HUES48 (cell line): ENCODE data around the gene SMNDC1.
"Not testable (repeated sequence)": the region's sequence is repeated elsewhere in the genome, so short reads cannot be mapped to it uniquely, and the experiment has no call there.

Experiments used
- H3K27ac ChIP-seq: one replicate; pipeline ENCODE4 v1.7.0; 2013; ENCODE audit warnings: low read depth, low read length, inconsistent platforms
- H3K27me3 ChIP-seq: 2 replicates; pipeline ENCODE4 v1.6.1; 2013; ENCODE audit warnings: mild to moderate bottlenecking, low read length; ENCODE audit not compliant: control insufficient read depth, insufficient read depth
- H3K36me3 ChIP-seq: 2 replicates; pipeline ENCODE4 v1.6.1; 2013; ENCODE audit warnings: low read length; ENCODE audit not compliant: control insufficient read depth, insufficient read depth
- H3K4me1 ChIP-seq: 2 replicates; pipeline ENCODE4 v1.6.1; 2013; ENCODE audit warnings: mild to moderate bottlenecking, low read length; ENCODE audit not compliant: control insufficient read depth, insufficient read depth
- H3K4me3 ChIP-seq: 2 replicates; pipeline ENCODE4 v1.5.1; 2013; ENCODE audit warnings: mild to moderate bottlenecking, low read depth, low read length
- H3K9ac ChIP-seq: 2 replicates; pipeline ENCODE4 v1.6.1; 2013; ENCODE audit warnings: mild to moderate bottlenecking, low read depth, low read length, moderate library complexity
- H3K9me3 ChIP-seq: 2 replicates; pipeline ENCODE4 v1.6.1; 2013; ENCODE audit warnings: low read length; ENCODE audit not compliant: control insufficient read depth, insufficient read depth

SMNDC1 gene

DNA sequence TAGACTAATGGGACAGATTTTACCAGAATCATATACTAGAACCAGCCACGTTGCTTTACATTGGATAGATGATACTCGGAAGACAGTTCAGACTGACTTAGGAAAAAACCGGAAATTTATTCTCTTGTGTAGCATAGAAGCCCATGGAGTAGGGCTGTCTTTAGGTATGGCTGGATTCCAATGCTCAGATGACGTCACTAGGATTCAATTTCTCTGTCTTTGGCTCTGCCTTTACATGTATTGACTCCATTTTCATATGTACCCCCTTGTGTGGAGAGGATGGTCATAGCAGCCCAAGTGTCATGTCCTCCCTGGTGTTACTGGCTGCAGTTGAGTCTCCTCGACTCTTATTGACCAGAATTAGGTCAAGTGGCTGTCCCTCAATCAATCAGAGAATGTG, 39.2 kb upstream of the SMNDC1 start:
- no peaks in the 10 kb centered on the region for H3K36me3 ChIP-seq
- no peaks in the 10 kb centered on the region for H3K27me3 ChIP-seq
- H3K9ac ChIP-seq, result no peak overlapping the region
- H3K27ac ChIP-seq, result no peak overlapping the region
- no peaks in the 10 kb centered on the region for H3K9me3 ChIP-seq
- 0 out of 2 replicates have a peak, but pooled peaks cover 4% of the 10 kb centered on the region for H3K4me1 ChIP-seq
- H3K4me3 ChIP-seq, result no peak overlapping the region

DNA sequence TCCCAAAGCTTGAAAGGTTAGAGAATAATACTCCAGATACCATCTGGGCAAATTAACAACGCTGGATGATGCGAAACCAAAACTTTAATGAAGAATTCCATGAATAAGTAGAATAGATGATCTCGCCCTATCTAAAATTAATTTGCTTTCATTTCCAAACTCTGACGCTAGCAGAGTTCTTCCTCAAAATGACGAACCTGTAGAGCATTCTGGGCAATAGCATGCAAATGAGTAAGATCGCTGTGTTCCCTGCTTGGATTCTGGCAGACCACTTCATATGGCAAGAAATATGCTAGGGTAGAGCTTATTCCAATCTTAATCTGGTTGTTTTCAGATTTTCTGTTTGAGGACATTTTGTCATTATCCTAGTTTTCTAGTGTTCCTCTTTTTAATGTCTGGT, 36.1 kb upstream of the SMNDC1 start:
- Histone ChIP-seq H3K27ac (no peak overlapping the region), H3K9me3 (no peaks in the 10 kb centered on the region), H3K9ac (no peak overlapping the region), H3K4me3 (no peak overlapping the region), H3K36me3 (no peaks in the 10 kb centered on the region), H3K27me3 (no peaks in the 10 kb centered on the region), H3K4me1 (peaks cover 14% of the 10 kb centered on the region)

DNA sequence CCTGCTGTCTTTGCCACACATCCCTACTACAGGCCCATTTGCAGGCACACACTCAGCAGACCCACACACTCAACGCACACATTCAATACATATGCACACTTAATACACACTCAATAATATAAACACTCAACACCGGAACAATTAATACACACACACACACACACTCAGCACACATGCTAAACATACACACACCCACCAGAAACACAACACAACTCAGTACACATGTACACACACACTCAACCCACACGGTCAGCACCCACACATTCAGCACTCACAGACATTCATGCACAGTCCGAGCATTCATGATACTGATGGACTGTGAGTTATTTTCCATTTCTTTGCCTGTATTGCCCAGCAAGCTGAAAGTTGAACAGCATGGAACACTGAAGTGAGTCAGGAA, 35.4 kb upstream of the SMNDC1 start:
- Histone ChIP-seq H3K9me3 (no peaks in the 10 kb centered on the region), H3K36me3 (no peaks in the 10 kb centered on the region), H3K4me1 (peaks cover 16% of the 10 kb centered on the region), H3K9ac (no peak overlapping the region), H3K27ac (no peak overlapping the region), H3K27me3 (no peaks in the 10 kb centered on the region), H3K4me3 (no peak overlapping the region)

DNA sequence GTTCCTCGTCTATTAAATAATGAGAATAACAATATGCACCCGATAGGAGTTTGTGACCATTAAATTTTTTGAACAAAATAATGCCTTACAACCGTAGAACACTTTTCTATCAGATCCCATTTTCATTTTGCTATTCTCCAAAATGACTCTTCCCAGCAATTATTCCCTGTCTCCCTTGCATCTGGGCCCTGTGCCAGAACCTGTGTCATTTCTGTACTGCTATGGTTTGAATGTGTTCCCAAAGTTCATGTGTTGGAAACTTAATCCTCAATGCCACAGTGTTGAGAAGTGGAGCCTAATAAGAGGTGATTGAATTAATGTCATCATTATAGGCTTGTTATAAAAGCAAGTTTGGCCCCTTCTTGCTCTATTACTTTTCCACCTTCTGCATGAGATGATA, 33.2 kb upstream of the SMNDC1 start:
- H3K27me3 ChIP-seq, result no peaks in the 10 kb centered on the region
- no peak overlapping the region for H3K9ac ChIP-seq
- no peaks in the 10 kb centered on the region for H3K36me3 ChIP-seq
- H3K4me1 ChIP-seq, result peaks cover 14% of the 10 kb centered on the region
- H3K4me3 ChIP-seq, result no peak overlapping the region
- no peak overlapping the region for H3K27ac ChIP-seq
- no peaks in the 10 kb centered on the region for H3K9me3 ChIP-seq

DNA sequence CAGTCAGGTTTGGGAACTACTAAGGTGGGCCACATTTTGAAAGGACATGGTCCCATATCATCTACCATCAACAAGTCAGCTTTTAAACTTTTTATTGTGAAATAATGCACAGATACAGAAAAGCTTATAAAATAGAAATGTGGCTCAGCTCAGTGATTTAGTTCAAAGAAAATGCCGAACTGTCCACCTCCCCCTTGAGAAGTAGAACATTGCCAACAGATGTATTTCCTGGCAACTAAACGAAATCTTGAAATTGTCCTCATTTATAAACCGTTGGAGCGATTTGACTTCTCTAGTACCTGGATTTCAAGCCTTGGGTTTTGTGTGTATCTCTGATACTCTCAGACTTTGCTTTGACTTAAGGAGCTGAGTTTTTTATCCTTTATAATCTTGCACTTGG, 32.7 kb upstream of the SMNDC1 start:
- H3K9me3 ChIP-seq, result no peaks in the 10 kb centered on the region
- no peak overlapping the region for H3K9ac ChIP-seq
- H3K36me3 ChIP-seq, result no peaks in the 10 kb centered on the region
- no peak overlapping the region for H3K4me3 ChIP-seq
- peaks cover 14% of the 10 kb centered on the region for H3K4me1 ChIP-seq
- H3K27ac ChIP-seq, result no peak overlapping the region
- no peaks in the 10 kb centered on the region for H3K27me3 ChIP-seq

DNA sequence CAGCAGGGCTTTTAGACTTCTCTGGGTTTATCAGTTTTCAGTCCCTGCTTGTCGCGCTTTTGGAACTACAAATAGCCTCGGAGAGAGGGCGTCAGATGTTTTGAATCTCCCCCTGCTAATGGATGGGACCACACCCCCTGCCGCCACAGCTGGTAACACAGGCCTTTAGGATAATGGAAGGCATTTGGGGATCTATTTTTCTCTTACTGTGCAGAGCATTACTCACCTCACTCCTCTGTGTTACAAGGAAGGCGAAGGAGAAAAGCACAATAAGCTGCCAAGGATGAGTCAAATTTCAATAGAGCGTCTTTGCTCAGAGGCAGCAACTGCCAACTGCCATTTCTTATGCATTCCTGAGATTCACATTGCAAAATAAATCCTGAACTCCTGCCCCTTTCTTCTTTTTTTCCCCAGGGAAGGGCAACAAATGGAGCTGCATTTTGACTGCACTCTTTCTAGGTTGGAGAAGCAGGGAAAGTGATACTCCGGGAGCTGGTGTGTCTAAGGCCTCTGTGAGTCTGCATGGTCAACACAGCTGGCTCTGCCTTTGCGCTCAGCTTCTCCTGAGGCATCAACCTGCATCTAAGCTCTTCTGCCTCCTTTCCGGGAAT, 31.5 kb upstream of the SMNDC1 start:
- Histone ChIP-seq H3K36me3 (no peaks in the 10 kb centered on the region), H3K4me3 (no peak overlapping the region; the same call in 1 of the 2 replicates), H3K4me1 (peaks cover 14% of the 10 kb centered on the region), H3K27me3 (no peaks in the 10 kb centered on the region), H3K27ac (peak overlapping the region; percentile 80), H3K9me3 (0 out of 2 replicates have a peak, but pooled peaks cover 1% of the 10 kb centered on the region), H3K9ac (no peak overlapping the region)

DNA sequence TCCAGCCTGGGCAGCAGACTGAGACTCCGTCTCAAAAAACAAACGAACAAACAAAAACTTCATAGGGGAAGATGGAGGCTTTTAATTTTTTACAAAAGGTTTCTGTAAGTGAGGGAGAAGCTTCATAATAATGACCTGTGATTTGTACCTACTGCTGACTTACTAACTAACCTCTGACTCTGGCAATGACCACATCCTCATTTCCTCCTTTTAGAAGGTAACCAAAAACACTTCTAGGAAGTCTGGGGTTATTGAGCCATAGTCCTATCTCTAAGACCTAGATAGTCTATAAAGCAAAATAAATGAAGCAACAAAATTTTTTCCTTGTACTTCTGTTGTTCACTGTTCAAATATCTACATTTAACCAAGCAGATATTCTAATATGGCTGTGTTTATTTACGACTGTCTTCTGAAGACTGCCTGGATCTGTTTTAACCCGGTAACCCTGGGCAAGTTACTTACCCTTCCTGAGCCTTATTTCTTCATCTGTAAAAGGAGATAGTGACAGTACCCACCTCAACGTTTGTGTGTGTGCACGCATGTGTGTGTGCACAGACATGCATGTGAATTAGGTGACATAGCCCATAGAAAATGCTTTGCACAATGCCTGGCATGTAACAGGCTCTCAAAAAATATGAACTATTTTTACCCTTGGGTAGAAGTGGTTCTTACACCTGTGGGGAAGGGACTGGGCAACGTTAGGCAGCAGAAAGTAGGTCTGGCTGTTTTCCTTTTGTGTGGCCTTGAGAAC, 30.8 kb upstream of the SMNDC1 start:
- Histone ChIP-seq H3K27me3 (no peaks in the 10 kb centered on the region), H3K27ac (peak overlapping the region; percentile 80), H3K4me3 (no peak overlapping the region; the same call in 1 of the 2 replicates), H3K9ac (no peak overlapping the region), H3K4me1 (peaks cover 14% of the 10 kb centered on the region), H3K9me3 (peaks cover 9% of the 10 kb centered on the region), H3K36me3 (no peaks in the 10 kb centered on the region)

DNA sequence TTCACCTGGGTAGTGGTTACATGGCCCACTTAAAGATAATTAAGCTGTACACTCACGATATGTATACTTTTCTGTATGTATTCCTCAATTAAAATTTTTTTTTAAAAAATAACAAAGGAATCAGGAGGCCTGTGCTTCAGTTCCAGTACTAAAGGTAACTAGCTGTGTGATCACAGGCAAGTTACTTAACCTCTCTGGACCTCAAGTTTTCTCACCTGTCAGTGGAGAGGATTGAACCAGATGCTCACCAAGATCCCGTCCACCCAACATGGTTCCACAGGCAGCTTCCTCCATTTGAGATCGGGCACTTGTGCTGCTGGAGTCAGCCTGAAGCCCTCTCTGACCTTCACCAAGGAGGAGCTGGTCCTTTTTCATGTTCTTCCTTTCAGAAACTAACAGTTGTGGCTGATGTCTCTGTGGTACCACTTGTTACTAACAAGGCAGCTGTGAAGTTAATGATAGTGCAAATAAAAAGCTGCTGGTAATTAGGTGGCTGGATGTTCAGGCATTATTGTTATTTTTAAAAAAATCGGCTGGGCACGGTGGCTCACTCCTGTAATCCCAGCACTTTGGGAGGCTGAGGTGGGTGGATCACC, 29.4 kb upstream of the SMNDC1 start:
- no peak overlapping the region for H3K27ac ChIP-seq

DNA sequence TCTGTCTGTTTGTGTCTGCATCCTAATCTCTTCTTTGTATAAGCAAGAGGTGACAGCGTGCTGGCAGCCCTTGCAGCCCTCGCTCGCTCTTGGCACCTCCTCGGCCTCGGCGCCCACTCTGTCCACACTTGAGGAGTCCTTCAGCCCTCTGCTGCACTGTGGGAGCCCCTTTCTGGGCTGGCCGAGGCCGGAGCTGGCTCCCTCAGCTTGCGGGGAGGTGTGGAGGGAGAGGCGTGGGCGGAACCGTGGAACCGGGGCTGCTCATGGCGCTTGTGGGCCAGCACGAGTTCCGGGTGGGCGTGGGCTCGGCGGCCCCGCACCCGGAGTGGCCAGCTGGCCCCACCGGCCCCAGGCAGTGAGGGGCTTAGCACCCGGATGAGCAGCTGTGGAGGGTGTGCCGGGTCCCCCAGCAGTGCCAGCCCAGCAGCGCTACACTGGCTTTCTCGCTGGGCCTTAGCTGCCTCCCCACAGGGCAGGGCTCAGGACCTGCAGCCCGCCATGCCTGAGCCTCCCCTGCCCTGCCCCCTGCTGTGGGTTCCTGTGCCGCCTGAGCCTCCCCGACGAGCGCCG, 26.6 kb upstream of the SMNDC1 start:
- not testable (repeated sequence) for H3K27ac ChIP-seq, H3K36me3 ChIP-seq, H3K9ac ChIP-seq, H3K4me3 ChIP-seq, H3K4me1 ChIP-seq, H3K27me3 ChIP-seq
- peaks cover 17% of the 10 kb centered on the region for H3K9me3 ChIP-seq

More for the DNA sequence above, 29.4 kb upstream of the SMNDC1 start:
- H3K4me3 ChIP-seq, result no peak overlapping the region
- peaks cover 17% of the 10 kb centered on the region for H3K9me3 ChIP-seq
- no peaks in the 10 kb centered on the region for H3K27me3 ChIP-seq
- H3K9ac ChIP-seq, result no peak overlapping the region
- no peaks in the 10 kb centered on the region for H3K36me3 ChIP-seq
- H3K4me1 ChIP-seq, result peaks cover 14% of the 10 kb centered on the region

DNA sequence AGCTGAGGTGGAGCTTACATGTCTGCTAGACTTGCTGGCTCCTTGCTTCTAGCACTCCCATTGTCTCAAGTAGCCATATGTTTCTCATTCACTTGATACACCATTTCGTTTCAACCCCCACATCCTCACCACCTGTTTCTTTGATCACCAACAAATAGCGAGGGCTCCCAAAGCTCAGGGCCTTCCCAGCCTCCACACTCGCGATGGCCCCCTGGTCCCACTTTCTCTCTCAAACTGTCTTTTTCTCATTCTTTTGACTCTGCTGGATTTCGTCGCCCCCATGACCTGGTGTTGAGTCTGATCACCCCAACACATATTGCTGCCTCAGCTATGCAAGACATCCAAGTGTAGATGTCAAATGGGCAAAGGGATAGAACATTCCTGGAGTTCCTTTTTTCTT, 26.0 kb upstream of the SMNDC1 start:
- Histone ChIP-seq H3K9me3 (peaks cover 17% of the 10 kb centered on the region), H3K4me1 (peaks cover 4% of the 10 kb centered on the region), H3K27ac (no peak overlapping the region), H3K27me3 (no peaks in the 10 kb centered on the region), H3K9ac (no peak overlapping the region), H3K36me3 (no peaks in the 10 kb centered on the region), H3K4me3 (no peak overlapping the region)
